ENCODE measurements around the gene A4GALT.
A peak's percentile ranks its signal among the peaks of the same experiment; 100 is the strongest.
"Not testable (repeated sequence)": the region's sequence is repeated elsewhere in the genome, so short reads cannot be mapped to it uniquely, and the experiment has no call there.

Gene A4GALT

GRCh38 chr22:42679691-42680090 lies 41.0 kb downstream of the A4GALT start:
- no peak for DNase-seq

- DNase-seq: no peak
These were observed 41.8 kb downstream of the A4GALT start for GRCh38 chr22:42678894-42679293.

GRCh38 chr22:42677936-42678335 lies 42.7 kb downstream of the A4GALT start:
- DNase-seq: not testable (repeated sequence)

GRCh38 chr22:42676059-42676607 lies 44.5 kb downstream of the A4GALT start:
- no peak for DNase-seq

GRCh38 chr22:42673898-42674401 lies 46.7 kb downstream of the A4GALT start:
- DNase-seq: no peak

- not testable (repeated sequence) for DNase-seq
These were observed 47.6 kb downstream of the A4GALT start for GRCh38 chr22:42673071-42673470.

GRCh38 chr22:42670921-42671709 lies 49.6 kb downstream of the A4GALT start:
- DNase-seq: no peak

- no peak for DNase-seq
These were observed 50.6 kb downstream of the A4GALT start for GRCh38 chr22:42670046-42670445.

- DNase-seq: not testable (repeated sequence)
These were observed 54.3 kb downstream of the A4GALT start for GRCh38 chr22:42666393-42666792.

GRCh38 chr22:42664976-42665831 lies 55.5 kb downstream of the A4GALT start:
- no peak for DNase-seq

- DNase-seq: peak; percentile 81
These were observed 58.5 kb downstream of the A4GALT start for GRCh38 chr22:42661985-42662831.

- DNase-seq: no peak
These were observed 64.1 kb downstream of the A4GALT start for GRCh38 chr22:42656578-42656977.

- no peak for DNase-seq
These were observed 65.0 kb downstream of the A4GALT start for GRCh38 chr22:42655693-42656092.

- no peak for DNase-seq
These were observed 66.1 kb downstream of the A4GALT start for GRCh38 chr22:42654436-42655073.

GRCh38 chr22:42653999-42654398 lies 66.7 kb downstream of the A4GALT start:
- DNase-seq: no peak

GRCh38 chr22:42651134-42651533 lies 69.5 kb downstream of the A4GALT start:
- DNase-seq: no peak

GRCh38 chr22:42649246-42650099 lies 71.2 kb downstream of the A4GALT start, which contains the start of gene CYB5R3:
Gene CYB5R3 (minus strand): TSS chr22:42649392. CDS start chr22:42649315, 77 bp downstream.
- peak; percentile 73 for DNase-seq

GRCh38 chr22:42648368-42649245 lies 72.1 kb downstream of the A4GALT start:
- DNase-seq: peak; percentile 47

GRCh38 chr22:42648017-42648367 lies 72.7 kb downstream of the A4GALT start:
- DNase-seq: no peak
